ENCODE results near the gene FGF21. TPM values are rescaled to one million over a fixed set of nuclear protein-coding genes. Genes with fewer than 3 reads are reported as not detected.

Gene FGF21
- total RNA-seq, 1 donor from 2014 or later = not detected

DNA sequence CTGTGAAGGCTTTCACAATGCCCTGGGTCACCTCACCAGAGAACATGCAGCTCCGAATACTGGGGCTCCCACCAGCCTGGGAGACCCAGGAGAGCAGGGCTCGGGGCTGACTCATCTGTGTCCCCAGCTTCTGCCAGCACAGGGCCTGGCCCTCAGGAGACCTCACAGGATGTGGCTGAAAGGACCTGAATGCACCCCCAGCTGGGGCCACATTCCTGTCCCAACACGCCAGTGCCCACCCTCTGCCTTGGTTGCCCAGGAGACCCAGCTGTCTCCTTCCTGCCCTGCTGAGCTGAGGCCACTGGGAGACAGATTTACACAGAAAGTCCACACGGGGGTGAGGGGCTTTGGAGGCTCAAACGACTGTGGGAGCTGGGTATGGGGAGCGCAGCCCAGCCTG, 43.6 kb downstream of the FGF21 start:
- Mint-ChIP-seq H3K36me3 (ENCODE audit: unreplicated experiment) (no peaks in the 10 kb centered on the region), H3K4me1 (ENCODE audit: low read depth, unreplicated experiment) (peaks cover 3% of the 10 kb centered on the region), H3K4me3 (ENCODE audit: unreplicated experiment) (no peak overlapping the region), H3K27me3 (ENCODE audit: unreplicated experiment) (peaks cover 4% of the 10 kb centered on the region), H3K9me3 (ENCODE audit: unreplicated experiment) (no peaks in the 10 kb centered on the region), H3K27ac (ENCODE audit: unreplicated experiment) (no peak overlapping the region)
- DNase-seq = no peak
- TF ChIP-seq, protein P1, sequence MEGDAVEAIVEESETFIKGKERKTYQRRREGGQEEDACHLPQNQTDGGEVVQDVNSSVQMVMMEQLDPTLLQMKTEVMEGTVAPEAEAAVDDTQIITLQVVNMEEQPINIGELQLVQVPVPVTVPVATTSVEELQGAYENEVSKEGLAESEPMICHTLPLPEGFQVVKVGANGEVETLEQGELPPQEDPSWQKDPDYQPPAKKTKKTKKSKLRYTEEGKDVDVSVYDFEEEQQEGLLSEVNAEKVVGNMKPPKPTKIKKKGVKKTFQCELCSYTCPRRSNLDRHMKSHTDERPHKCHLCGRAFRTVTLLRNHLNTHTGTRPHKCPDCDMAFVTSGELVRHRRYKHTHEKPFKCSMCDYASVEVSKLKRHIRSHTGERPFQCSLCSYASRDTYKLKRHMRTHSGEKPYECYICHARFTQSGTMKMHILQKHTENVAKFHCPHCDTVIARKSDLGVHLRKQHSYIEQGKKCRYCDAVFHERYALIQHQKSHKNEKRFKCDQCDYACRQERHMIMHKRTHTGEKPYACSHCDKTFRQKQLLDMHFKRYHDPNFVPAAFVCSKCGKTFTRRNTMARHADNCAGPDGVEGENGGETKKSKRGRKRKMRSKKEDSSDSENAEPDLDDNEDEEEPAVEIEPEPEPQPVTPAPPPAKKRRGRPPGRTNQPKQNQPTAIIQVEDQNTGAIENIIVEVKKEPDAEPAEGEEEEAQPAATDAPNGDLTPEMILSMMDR (IDR thresholded peaks at IDR 0.05; ENCODE audit: partially characterized antibody, unreplicated experiment) = no peak

DNA sequence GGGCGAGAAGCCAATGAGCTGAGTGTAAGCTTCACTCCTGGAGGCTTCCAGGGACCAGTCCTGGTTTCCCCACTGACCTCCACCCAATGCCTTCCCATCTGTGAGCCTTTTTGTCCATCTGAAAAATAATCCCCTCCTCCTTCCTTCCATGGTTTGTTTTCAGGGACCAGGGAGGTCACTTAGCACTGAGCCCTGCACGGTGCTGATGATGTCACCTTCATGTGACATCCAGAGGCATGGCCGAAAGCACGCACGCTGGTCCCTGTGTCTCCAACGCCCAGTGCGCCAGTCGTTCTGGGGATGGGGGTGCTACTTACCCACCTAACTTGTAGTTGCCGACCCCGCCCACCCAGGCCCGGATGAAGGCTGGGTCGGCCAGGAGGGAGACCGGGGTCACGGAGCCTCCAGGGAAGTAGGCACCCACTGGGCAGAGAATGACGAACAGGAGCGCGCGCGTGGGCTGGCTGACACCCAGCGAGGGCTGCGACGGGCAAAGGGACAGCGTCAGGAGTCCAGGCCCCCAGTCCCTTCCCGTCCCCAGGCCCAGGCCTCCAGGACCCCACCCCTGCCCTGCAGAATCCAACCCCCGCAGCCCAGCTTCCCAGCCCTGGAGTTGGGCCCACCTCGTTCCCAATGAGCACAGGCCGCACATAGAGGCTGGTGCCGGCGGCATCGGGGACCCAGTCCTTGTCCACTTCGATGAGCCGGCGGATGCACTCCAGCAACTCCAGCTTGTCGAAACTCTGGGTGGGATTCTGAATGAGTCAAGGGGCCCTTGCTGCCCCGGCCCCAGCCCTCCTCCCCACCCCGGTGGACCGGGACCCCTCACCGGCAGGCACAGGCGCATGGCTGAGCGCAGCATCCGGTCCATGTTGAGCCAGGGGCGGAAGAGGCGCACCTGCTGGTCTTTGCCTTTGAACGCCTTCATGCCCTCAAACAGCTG, 44.3 kb downstream of the FGF21 start:
- no peak for DNase-seq
- H3K36me3 Mint-ChIP-seq (ENCODE audit: unreplicated experiment) = no peaks in the 10 kb centered on the region
- H3K4me1 Mint-ChIP-seq (ENCODE audit: low read depth, unreplicated experiment) = peaks cover 3% of the 10 kb centered on the region
- H3K27ac Mint-ChIP-seq (ENCODE audit: unreplicated experiment) = peak overlapping the region; percentile 1
- no peaks in the 10 kb centered on the region for H3K9me3 Mint-ChIP-seq (ENCODE audit: unreplicated experiment)
- peaks cover 4% of the 10 kb centered on the region for H3K27me3 Mint-ChIP-seq (ENCODE audit: unreplicated experiment)
- no peak overlapping the region for H3K4me3 Mint-ChIP-seq (ENCODE audit: unreplicated experiment)
- TF ChIP-seq, protein P1 (IDR thresholded peaks at IDR 0.05; ENCODE audit: partially characterized antibody, unreplicated experiment) = no peak

DNA sequence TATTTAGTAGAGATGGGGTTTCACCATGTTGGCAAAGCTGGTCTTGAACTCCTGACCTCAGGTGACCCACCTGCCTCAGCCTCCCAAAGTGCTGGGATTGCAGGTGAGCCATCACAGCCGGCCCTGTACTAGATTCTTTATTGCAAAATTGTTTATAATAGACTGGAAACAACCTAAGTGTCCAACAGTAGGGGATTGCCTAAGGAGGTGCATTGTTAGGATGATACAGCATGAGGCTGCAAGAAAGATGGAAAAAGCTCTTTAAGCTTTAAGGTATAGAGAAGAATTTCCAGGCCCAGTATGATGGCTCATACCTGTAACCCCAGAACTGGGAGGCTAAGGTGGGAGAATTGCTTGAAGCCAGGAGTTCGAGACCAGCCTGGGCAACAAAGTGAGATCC, 47.3 kb downstream of the FGF21 start:
- H3K4me1 Mint-ChIP-seq (ENCODE audit: low read depth, unreplicated experiment) = peaks cover 2% of the 10 kb centered on the region
- H3K27ac Mint-ChIP-seq (ENCODE audit: unreplicated experiment) = no peak overlapping the region
- no peaks in the 10 kb centered on the region for H3K9me3 Mint-ChIP-seq (ENCODE audit: unreplicated experiment)
- TF ChIP-seq, protein P1 (IDR thresholded peaks at IDR 0.05; ENCODE audit: partially characterized antibody, unreplicated experiment) = no peak
- H3K36me3 Mint-ChIP-seq (ENCODE audit: unreplicated experiment) = no peaks in the 10 kb centered on the region
- H3K27me3 Mint-ChIP-seq (ENCODE audit: unreplicated experiment) = peaks cover 6% of the 10 kb centered on the region
- no peak for DNase-seq
- no peak overlapping the region for H3K4me3 Mint-ChIP-seq (ENCODE audit: unreplicated experiment)

DNA sequence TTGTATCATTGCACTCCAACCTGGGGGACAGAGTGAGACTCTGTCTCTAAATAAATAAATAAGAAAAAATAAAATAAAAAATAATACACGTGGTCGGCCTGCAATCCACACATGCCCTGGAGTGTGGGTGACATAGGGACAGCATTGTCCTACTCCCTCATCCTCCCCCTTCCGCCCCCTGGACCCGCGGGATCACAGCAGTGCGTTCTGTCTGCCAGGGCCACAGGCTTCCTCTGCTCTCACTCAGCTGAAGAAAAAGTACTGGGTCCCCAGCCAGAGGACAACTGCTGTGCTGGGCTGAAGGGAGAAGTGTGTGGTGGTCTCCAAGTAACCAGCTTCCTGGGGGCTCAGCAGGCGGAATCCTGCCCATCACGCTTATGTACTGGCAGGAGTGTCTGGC, 49.2 kb downstream of the FGF21 start:
- peaks cover 5% of the 10 kb centered on the region for H3K4me1 Mint-ChIP-seq (ENCODE audit: low read depth, unreplicated experiment)
- no peak overlapping the region for H3K27ac Mint-ChIP-seq (ENCODE audit: unreplicated experiment)
- no peaks in the 10 kb centered on the region for H3K36me3 Mint-ChIP-seq (ENCODE audit: unreplicated experiment)
- H3K27me3 Mint-ChIP-seq (ENCODE audit: unreplicated experiment) = peaks cover 4% of the 10 kb centered on the region
- DNase-seq = no peak
- H3K9me3 Mint-ChIP-seq (ENCODE audit: unreplicated experiment) = no peaks in the 10 kb centered on the region
- no peak overlapping the region for H3K4me3 Mint-ChIP-seq (ENCODE audit: unreplicated experiment)
- TF ChIP-seq, protein P1 (IDR thresholded peaks at IDR 0.05; ENCODE audit: partially characterized antibody, unreplicated experiment) = no peak

DNA sequence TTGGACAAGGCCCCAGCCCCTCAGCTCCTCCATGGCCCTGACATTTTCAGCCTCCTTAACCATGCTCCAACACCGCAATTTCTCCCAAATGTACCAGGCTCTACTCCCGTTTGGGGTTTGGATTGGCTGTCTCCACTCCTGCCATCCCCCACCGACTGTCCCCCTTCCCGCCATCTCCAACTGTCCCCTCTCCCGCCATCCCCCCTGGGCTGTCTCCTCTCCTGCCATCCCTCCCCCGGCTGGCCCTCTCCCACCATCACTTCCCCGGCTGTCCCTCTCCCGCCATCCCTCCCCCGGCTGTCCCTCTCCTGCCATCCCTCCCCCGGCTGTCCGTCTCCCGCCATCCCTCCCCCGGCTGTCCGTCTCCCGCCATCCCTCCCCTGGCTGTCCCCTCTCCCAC, 50.1 kb downstream of the FGF21 start:
- Mint-ChIP-seq H3K9me3 (ENCODE audit: unreplicated experiment) (peaks cover 2% of the 10 kb centered on the region), H3K4me3 (ENCODE audit: unreplicated experiment) (no peak overlapping the region), H3K36me3 (ENCODE audit: unreplicated experiment) (no peaks in the 10 kb centered on the region), H3K4me1 (ENCODE audit: low read depth, unreplicated experiment) (peaks cover 8% of the 10 kb centered on the region), H3K27ac (ENCODE audit: unreplicated experiment) (no peak overlapping the region), H3K27me3 (ENCODE audit: unreplicated experiment) (peaks cover 6% of the 10 kb centered on the region)
- TF ChIP-seq, protein P1 (IDR thresholded peaks at IDR 0.05; ENCODE audit: partially characterized antibody, unreplicated experiment) = no peak
- peak; percentile 26 for DNase-seq
